CD4-positive, alpha-beta T cell treated with Interleukin-15 for 1 hour (primary cell): ENCODE results near the gene CCDC188.

Experiments used
- DNase-seq: peaks from one replicate; pipeline ENCODE4 v3.0.0-alpha.2; 2020

The CCDC188 gene

GRCh38 chr22:20116376-20116950 lies 34.4 kb downstream of the CCDC188 start:
- no peak for DNase-seq

DNA sequence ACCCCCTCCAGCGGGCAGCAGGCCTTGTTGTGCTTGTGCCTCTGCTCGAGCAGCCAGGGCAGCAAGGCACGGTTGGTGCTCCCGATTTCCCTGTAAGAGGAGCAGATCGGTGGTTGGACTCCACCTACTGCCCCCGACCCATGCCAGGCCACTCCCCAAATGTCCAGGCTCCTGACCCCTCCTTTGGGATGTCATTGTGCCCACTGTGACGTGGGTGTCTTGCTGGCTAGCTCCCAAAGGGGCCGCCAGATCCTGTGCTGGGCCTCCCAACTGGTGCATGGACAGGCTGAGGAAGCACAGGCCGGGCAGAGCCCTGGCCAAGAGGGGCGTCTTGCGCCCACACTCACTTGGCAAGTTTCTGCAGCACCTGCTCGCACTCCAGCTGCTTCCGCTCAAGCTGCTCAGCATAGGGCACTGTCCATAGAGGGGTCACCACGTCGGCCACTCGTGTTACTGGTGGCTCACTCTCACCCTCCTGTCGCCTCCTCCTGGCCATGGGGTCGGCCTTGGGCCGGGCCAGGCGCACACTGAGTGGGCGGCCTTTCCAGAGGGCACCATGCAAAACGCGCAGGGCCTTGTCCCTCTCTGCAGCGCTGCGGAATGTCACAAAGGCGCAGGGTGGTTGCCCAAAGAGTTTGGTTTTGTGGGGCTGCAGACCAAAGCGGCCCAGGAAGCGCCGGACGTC lies 35.0 kb downstream of the CCDC188 start, which contains the start of gene RANBP1:
Gene RANBP1, plus strand, starts transcription at position 414 of the 685 bp plus-strand sequence. Its CDS starts 81 bp downstream, at position 495.
- DNase-seq = no peak

DNA sequence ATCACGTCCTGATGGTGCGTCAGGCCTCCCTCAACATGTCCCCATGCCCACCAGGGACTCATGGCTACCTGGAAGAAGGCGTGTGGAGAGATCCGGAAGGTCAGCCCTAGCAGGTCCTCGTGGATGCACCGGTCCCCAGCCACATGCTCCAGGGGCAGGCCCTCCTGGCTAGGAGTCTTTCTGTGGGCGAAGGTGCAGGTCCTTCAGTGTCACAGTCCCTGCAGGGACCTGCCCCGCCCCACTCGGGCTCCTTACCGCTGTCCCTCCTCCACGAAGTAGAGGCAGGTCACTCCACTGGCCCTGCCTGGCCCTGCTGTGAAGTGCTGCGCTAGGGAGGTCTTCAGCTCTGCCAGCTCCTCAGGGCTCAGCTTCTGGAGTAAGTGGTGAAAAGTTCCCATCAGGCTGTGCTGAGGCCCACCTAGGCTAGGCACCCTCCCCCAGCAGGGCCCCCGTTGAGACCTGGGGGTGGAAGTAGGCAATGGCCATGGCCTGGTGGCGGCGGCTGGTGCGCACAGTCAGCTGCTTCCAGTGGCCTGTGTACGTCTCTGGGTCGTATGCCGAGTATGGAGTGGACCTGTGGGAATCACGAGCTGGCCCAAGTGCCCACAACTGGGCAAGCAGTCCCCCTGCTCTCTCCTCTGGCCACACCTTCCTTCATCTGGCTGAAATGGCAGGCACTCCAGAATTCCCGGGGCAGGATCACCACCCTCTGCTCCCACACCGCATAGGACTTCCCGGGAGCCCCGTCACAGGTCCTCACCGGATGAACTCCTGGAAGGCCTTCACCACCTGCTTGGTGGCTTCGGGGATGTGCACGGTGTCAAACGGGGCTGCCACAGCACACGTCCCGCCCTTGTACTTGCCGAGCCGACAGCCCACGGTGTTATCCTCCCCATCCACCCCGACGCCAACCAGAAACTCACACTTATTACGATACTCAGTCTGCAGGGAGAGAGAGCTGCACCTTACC lies 36.1 kb downstream of the CCDC188 start:
- no peak for DNase-seq

DNA sequence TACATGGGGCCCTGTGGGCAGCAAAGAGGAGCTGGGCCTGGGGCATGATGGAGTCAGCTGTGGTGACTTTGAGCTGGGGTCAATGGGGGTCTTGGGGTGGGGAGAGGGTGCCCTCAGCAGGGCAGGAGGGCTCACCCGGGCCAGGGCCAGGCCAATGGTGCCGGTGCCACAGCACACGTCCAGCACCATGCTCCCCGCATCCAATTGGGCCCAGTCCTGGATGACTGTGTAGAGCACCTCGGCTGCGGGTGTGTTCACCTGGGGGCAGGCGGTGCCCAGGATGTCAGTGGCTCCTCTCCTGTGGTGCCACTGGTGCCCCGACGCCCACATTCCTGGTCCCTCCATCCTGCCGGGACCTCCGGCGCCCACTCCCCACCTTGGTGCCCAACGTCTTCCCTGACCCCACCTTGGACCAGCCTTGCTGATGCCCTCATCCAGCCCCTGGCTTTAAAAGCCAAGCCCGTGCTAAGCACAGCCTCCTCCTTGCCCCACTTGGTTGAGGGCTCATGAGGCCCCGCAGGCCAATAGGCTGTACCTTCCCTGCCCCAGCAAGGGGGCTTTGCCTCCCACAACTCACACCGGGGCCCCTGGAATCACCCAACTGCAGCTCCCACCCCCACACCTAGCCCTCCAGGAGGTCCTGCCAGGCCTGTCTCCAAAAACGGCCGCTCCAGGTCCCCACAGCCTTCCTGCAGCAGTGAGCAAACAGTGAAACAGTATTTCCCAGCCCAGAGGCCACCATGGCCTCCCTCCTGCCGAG lies 37.1 kb downstream of the CCDC188 start:
- DNase-seq = no peak

DNA sequence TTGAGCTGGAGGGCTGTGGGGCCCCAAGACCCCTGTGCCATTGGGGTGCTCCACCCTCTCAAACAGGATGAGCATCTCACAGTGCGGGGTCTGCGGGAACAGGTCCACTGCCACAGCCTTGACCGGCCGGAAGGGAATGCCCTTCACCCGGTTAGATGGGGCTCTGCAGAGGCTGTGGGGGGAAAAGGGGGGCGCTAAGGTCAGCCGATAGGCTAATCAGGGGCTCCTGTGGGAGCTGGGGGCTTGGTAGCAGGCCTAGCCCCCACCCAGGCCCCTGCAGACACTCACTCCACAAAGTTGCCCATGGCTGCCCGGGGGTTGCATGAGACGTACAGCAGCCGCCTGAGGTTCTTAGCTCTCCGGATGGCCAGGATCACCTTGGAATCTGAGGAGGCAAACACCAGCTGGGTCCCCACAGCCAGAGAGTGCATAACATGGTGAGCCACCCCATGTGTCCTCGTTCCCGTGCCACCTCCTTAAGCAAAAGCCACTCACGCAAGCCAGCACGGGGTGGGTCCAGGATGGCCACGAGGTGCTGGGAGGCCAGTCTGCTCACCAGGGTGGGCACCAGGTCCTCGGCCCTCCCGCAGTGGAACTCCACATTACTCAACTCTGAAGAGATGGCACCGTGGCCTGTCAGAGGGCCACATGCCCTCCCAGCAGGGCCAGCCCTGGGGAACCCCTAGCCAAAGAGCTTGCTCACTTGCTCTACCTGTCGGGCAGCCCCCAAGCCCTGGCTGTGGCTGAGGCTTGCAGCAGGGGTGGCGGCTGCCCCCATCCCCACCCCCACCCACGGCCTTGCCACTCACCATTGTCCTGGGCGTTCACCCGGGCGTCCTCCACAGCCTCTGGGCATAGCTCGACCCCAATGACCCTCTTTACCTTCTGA lies 38.0 kb downstream of the CCDC188 start:
- no peak for DNase-seq

GRCh38 chr22:20111689-20112622 lies 38.9 kb downstream of the CCDC188 start:
- DNase-seq = no peak

- no peak for DNase-seq
Measured at GRCh38 chr22:20111045-20111688, 39.7 kb downstream of the CCDC188 start.

- DNase-seq = no peak
Measured at GRCh38 chr22:20110359-20110985, 40.4 kb downstream of the CCDC188 start.

DNA sequence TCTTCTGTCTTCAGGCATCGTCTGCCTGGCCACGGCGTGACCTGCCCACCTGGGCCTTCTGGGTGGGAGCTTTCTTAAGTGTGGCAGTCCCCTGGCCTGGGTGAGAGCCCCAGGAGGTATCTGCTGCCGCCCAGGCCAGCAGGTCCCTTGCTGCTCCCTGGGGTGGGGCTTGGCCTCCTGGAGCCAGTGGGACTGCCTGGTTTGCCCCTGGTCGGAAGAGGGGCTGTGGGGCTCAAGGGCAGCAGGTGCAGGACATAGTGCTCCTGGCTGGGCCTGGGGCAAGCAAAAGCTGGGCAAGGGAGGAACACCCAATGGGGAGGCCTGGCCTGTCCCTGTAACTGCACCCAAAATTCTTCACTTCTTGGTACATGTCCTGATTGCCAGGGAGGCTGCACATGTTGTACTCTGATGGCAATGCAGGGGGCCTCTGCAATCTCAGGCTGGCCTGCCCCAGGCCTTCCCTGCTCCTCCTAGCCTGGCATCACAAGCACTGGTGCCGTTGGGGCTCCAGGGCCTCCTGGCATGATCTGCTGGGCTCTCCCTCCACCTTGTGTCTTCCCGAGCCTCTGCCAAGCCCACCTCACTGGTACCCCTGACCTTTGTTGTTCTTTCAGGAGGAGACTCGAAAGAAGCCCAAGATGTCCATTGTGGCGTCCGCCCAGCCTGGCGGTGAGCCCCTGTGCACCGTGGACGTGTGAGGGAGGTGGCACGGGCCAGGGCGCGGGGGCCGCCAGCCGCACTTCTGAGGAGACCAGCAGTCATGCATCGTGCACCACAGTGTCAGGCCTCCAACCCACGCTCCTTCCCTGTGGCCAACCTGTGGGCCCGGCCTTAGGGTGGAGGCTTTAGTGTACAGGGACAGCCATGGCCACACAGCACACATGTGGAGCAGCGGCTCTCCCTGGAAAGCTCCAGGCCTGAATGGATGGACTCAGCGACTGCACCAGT lies 41.2 kb downstream of the CCDC188 start:
- peak; percentile 15 for DNase-seq

DNA sequence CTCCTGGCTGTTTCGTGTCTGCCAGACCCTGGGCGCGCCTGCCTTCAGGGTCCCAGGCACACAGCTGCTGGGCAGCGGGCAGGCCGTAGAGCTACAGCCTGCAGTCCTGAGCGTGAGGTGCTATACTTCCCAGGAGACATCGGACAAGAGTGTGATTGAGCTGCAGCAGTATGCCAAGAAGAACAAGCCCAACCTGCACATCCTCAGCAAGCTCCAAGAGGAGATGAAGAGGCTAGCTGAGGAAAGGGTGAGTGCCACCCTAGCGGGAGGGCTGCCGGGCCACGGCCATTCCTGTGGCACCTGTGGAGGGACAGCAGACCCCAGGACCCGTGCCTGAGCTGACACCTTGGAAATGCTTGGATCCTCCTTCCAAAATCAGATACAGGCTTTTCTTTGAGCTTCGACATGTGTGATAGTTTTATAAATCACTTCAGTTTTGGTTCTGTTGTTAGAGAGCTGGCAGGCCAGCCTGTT lies 42.1 kb downstream of the CCDC188 start:
- DNase-seq = peak; percentile 5

GRCh38 chr22:20107951-20108756 lies 42.7 kb downstream of the CCDC188 start:
- peak; percentile 7 for DNase-seq

GRCh38 chr22:20107471-20107901 lies 43.4 kb downstream of the CCDC188 start:
- no peak for DNase-seq

DNA sequence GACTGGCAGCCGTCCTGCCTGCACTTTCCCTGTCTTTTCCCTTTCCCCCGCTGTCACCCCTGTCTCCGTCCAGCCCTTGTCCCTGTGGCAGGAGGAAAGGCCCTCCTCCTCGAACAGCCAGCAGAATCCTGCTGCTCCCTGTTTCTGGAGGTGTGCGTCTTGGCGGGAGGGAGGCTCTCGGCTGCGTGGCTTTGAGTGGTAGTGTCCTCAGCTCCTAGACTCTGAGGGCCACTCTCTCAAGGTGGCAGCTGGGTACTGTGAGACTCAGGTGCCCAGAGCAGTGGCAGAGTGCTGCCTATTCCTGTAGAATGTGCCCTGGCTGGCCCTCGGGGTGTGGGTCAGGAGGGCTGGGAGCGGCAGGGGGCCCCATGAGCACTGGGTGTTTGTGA lies 44.0 kb downstream of the CCDC188 start:
- DNase-seq = no peak

DNA sequence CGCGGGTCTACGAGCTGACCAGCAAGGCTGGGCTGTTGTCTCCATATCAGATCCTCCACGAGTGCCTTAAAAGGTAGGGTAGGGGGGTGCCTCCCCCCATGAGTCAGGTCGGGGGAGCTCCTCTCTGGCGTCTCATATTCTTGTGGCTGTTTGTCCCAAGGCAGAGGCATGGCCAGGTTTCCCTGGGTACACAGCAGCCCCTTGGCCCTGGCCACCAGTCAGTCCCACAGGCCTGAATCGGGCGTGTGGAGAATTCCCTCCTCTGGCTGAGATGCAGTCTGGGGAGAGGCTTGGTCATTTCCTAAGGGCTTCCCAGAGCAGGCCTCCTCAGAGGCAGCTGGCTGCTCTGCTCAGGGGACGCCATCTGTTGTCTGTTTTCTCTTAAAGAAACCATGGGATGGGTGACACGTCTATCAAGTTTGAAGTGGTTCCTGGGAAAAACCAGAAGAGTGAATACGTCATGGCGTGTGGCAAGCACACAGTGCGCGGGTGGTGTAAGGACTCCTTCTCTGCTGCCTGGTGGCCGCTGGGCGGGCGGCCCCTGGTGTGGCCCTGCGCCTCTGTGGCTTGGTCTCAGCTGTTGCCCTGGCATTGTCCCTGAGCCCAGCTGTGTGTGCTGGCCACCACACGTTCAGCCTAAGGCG lies 44.5 kb downstream of the CCDC188 start:
- no peak for DNase-seq

DNA sequence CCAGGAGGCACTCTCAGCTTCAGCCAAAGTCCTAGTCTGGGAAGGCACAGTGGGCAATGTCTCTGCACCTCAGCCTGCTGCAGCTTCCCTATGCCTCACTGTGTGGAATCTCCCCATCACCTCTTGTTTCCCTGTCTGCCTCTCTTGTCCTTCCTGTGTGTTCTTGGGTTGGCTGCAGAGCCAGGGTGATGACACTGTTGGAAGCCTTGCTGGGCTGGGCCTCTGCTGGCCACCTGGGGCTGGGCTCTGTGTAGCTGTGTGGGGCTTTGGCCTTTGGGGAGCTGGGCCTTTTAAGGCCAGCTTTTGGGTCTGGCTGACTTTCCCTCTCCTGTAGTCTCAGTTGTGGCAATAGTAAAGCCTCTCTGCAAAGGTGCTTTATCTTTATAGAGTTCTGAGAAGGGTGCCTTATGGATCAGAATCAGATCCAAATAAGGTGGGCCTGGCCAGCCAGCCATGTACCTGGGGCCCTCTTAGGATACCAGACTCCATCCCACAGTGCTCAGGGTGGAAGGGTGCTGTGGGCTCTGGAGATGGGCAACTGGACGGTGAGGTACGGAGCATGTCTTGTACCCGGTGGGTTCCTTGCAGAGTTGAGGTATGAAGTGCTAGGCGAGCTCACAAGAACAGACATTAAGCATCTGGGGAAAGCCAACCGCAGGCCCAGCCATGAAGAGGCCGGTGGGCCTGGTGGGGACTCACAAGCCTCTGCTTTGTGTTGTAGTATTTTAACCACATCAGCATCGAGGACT lies 45.2 kb downstream of the CCDC188 start:
- no peak for DNase-seq

- peak; percentile 6 for DNase-seq
Measured at GRCh38 chr22:20102203-20102780, 48.6 kb downstream of the CCDC188 start.
